Measurements from ENCODE around the gene IL5. TPM values are rescaled to one million over a fixed set of nuclear protein-coding genes. Genes with fewer than 3 reads are reported as not detected.
"Not testable (repeated sequence)": the region's sequence is repeated elsewhere in the genome, so short reads cannot be mapped to it uniquely, and the experiment has no call there.

The IL5 gene
- not detected for total RNA-seq
- long read RNA-seq, result 0 reads

GRCh38 chr5:132543472-132544201 is at the start of gene IL5:
Gene IL5 (minus strand): TSS chr5:132543522. CDS start chr5:132543478, 44 bp downstream.
- Histone ChIP-seq H3K27me3 (ENCODE audit: low read depth) (no peaks in the 10 kb centered on the region), H3K4me1 (no peaks in the 10 kb centered on the region), H3K9me3 (replicated peaks) (no peaks in the 10 kb centered on the region), H3K27ac (replicated peaks) (no peak within 1 kb of the TSS), H3K4me3 (no peak within 1 kb of the TSS), H3K36me3 (no peaks in the 10 kb centered on the region)
- TF ChIP-seq, protein P1, sequence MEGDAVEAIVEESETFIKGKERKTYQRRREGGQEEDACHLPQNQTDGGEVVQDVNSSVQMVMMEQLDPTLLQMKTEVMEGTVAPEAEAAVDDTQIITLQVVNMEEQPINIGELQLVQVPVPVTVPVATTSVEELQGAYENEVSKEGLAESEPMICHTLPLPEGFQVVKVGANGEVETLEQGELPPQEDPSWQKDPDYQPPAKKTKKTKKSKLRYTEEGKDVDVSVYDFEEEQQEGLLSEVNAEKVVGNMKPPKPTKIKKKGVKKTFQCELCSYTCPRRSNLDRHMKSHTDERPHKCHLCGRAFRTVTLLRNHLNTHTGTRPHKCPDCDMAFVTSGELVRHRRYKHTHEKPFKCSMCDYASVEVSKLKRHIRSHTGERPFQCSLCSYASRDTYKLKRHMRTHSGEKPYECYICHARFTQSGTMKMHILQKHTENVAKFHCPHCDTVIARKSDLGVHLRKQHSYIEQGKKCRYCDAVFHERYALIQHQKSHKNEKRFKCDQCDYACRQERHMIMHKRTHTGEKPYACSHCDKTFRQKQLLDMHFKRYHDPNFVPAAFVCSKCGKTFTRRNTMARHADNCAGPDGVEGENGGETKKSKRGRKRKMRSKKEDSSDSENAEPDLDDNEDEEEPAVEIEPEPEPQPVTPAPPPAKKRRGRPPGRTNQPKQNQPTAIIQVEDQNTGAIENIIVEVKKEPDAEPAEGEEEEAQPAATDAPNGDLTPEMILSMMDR (IDR thresholded peaks at IDR 0.05; ENCODE audit: borderline replicate concordance), result no peak
- DNase-seq, result no peak
- intact Hi-C loops (cut with micrococcal nuclease), result no loop called here

GRCh38 chr5:132592521-132592920 is 49.2 kb upstream of the IL5 start:
- no peak overlapping the region for H3K27ac ChIP-seq (replicated peaks)
- H3K4me1 ChIP-seq, result no peaks in the 10 kb centered on the region
- intact Hi-C loops (cut with micrococcal nuclease), result no loop called here
- TF ChIP-seq, protein P1 (IDR thresholded peaks at IDR 0.05; ENCODE audit: borderline replicate concordance), result no peak
- no peak for DNase-seq
- peaks cover 98% of the 10 kb centered on the region for H3K36me3 ChIP-seq
- H3K9me3 ChIP-seq (replicated peaks), result no peaks in the 10 kb centered on the region
- H3K4me3 ChIP-seq, result no peak overlapping the region
- no peaks in the 10 kb centered on the region for H3K27me3 ChIP-seq (ENCODE audit: low read depth)

DNA sequence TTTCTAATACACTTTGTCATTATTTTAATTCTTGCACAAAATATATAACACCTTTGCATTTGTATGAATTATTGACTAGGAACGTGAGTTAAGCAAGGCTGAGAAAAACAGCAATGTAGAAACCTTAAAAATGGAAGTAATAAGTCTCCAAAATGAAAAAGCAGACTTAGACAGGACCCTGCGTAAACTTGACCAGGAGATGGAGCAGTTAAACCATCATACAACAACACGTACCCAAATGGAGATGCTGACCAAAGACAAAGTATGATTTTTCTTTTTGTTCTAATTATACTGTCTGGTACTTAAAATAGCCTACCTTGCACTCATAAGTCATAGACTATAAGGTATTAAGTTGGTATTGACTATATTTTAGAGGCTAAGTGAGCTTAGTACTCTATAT is 47.8 kb upstream of the IL5 start:
- intact Hi-C loops (cut with micrococcal nuclease), result no loop called here
- no peak for DNase-seq
- H3K36me3 ChIP-seq, result peaks cover 95% of the 10 kb centered on the region

GRCh38 chr5:132589467-132589866 is 46.1 kb upstream of the IL5 start:
- no peaks in the 10 kb centered on the region for H3K9me3 ChIP-seq (replicated peaks)
- DNase-seq, result no peak
- no peaks in the 10 kb centered on the region for H3K27me3 ChIP-seq (ENCODE audit: low read depth)
- peaks cover 82% of the 10 kb centered on the region for H3K36me3 ChIP-seq
- no peak overlapping the region for H3K27ac ChIP-seq (replicated peaks)
- TF ChIP-seq, protein P1 (IDR thresholded peaks at IDR 0.05; ENCODE audit: borderline replicate concordance), result no peak
- intact Hi-C loops (cut with micrococcal nuclease), result no loop called here
- no peaks in the 10 kb centered on the region for H3K4me1 ChIP-seq
- no peak overlapping the region for H3K4me3 ChIP-seq

More for the DNA sequence above, 47.8 kb upstream of the IL5 start:
- Histone ChIP-seq H3K27ac (replicated peaks) (no peak overlapping the region), H3K4me3 (no peak overlapping the region), H3K9me3 (replicated peaks) (no peaks in the 10 kb centered on the region), H3K27me3 (ENCODE audit: low read depth) (no peaks in the 10 kb centered on the region), H3K4me1 (no peaks in the 10 kb centered on the region)
- TF ChIP-seq, protein P1 (IDR thresholded peaks at IDR 0.05; ENCODE audit: borderline replicate concordance), result no peak

DNA sequence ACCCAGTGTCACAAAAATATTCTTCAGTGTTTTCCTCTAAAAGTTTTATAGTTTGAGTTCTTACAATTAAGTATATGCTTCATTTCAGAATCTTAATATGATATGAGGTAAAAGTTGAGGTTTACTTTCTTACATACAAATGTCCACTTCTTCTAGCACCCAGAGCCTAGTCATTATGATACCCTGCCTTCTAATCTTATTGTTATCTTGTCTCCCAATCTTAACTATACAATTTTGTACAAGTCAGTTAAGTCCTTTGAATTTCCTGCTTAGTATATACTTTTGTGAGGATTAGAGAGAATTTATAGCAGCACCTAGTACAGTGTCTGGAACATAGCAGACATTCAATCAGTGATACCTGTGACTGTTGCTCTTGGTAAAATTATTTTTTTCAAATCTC is 42.7 kb upstream of the IL5 start:
- TF ChIP-seq, protein P1 (IDR thresholded peaks at IDR 0.05; ENCODE audit: borderline replicate concordance), result no peak
- H3K36me3 ChIP-seq, result peaks cover 79% of the 10 kb centered on the region

GRCh38 chr5:132584560-132584959 is 41.2 kb upstream of the IL5 start:
- H3K27ac ChIP-seq (replicated peaks); DNase-seq; H3K4me3 ChIP-seq; H3K4me1 ChIP-seq; intact Hi-C loops (cut with micrococcal nuclease); H3K9me3 ChIP-seq (replicated peaks); H3K27me3 ChIP-seq (ENCODE audit: low read depth): not testable (repeated sequence)
- H3K36me3 ChIP-seq, result peaks cover 75% of the 10 kb centered on the region

More for the DNA sequence above, 42.7 kb upstream of the IL5 start:
- no peak for DNase-seq
- intact Hi-C loops (cut with micrococcal nuclease), result no loop called here
- Histone ChIP-seq H3K27ac (replicated peaks) (no peak overlapping the region), H3K27me3 (ENCODE audit: low read depth) (no peaks in the 10 kb centered on the region), H3K4me3 (no peak overlapping the region), H3K4me1 (no peaks in the 10 kb centered on the region), H3K9me3 (replicated peaks) (no peaks in the 10 kb centered on the region)

Measured in left ventricle myocardium inferior (tissue), 1 donor.